Astrocyte (in vitro differentiated cells and primary cell): ENCODE data around the gene MYPN.

ENCODE experiments used
- CTCF ChIP-seq: IDR thresholded peaks from 2 replicates; pipeline ENCODE4 v1.5.1; 2011; ENCODE audit warnings: low read depth, mild to moderate bottlenecking, inconsistent platforms, low read length, moderate library complexity; ENCODE audit not compliant: insufficient read depth
- EZH2 ChIP-seq: IDR thresholded peaks from 2 replicates; pipeline ENCODE4 v1.6.1; 2012; ENCODE audit warnings: mild to moderate bottlenecking, low read length, inconsistent platforms; ENCODE audit not compliant: insufficient read depth

GRCh38 chr10:68080853-68081431 is 28.3 kb upstream of the MYPN start:
- TF ChIP-seq EZH2 (no peak), CTCF (no peak)
